ENCODE data around the gene C1orf198. TPM values are rescaled to one million over a fixed set of nuclear protein-coding genes. Genes with fewer than 3 reads are reported as not detected.

C1orf198 gene
- total and polyA plus RNA-seq, 4 donors, result 3.9 to 11.1 (median 10.4) TPM

GRCh38 chr1:230855886-230856285 lies 12.4 kb downstream of the C1orf198 start:
- Histone ChIP-seq H3K9ac (ENCODE audit: low read depth in 1 of 2, low read length in 2 of 2) (no peak overlapping the region), H3K4me3 (ENCODE audit: low read depth in 1 of 3, low read length in 3 of 3) (no peak overlapping the region), H3K27me3 (ENCODE audit: control insufficient read depth in 4 of 4, insufficient read depth in 4 of 4, low read length in 3 of 4) (no peaks in the 10 kb centered on the region), H3K4me1 (ENCODE audit: control insufficient read depth in 4 of 4, insufficient read depth in 4 of 4, low read length in 3 of 4) (no peaks in the 10 kb centered on the region), H3K27ac (ENCODE audit: low read depth in 1 of 2, low read length in 2 of 2) (no peak overlapping the region), H3K36me3 (ENCODE audit: control insufficient read depth in 4 of 4, insufficient read depth in 3 of 4, low read depth in 1 of 4, low read length in 3 of 4) (peaks cover 0 to 6% (median 2%) of the 10 kb centered on the region in 4 donors), H3K9me3 (ENCODE audit: control insufficient read depth in 4 of 4, low read length in 3 of 4) (peaks cover 0 to 3% (median 0%) of the 10 kb centered on the region in 4 donors)
- TF ChIP-seq JUND (IDR thresholded peaks at IDR 0.05) (no peak), NR2F2 (IDR thresholded peaks at IDR 0.05) (no peak), YY1 (IDR thresholded peaks at IDR 0.05) (no peak), ZBTB33 (IDR thresholded peaks at IDR 0.05) (no peak), ATF3 (IDR thresholded peaks at IDR 0.05) (no peak), HNF4G (IDR thresholded peaks at IDR 0.05) (no peak), EGR1 (IDR thresholded peaks at IDR 0.05; ENCODE audit: low read depth in 2 of 2) (no peak), HNF4A (conservative IDR thresholded peaks at IDR 0.05) (no peak), RXRA (IDR thresholded peaks at IDR 0.05) (no peak), FOXA1 (IDR thresholded peaks at IDR 0.05) (no peak), FOXA2 (IDR thresholded peaks at IDR 0.05) (no peak), GABPA (IDR thresholded peaks at IDR 0.05 in 1 of 2, conservative IDR thresholded peaks at IDR 0.05 in 1 of 2) (no peak), REST (IDR thresholded peaks at IDR 0.05) (no peak), MAX (IDR thresholded peaks at IDR 0.05) (no peak), RAD21 (IDR thresholded peaks at IDR 0.05) (no peak), TAF1 (conservative IDR thresholded peaks at IDR 0.05) (no peak)
- 86% methylated on average over 4 of the region's 4 CpGs for WGBS
- DNase-seq (ENCODE audit: low spot score), result no peak

GRCh38 chr1:230854423-230854822 lies 13.9 kb downstream of the C1orf198 start:
- Histone ChIP-seq H3K9me3 (ENCODE audit: control insufficient read depth in 4 of 4, low read length in 3 of 4) (peaks cover 0 to 3% (median 0%) of the 10 kb centered on the region in 4 donors), H3K36me3 (ENCODE audit: control insufficient read depth in 4 of 4, insufficient read depth in 3 of 4, low read depth in 1 of 4, low read length in 3 of 4) (peaks cover 0 to 6% (median 2%) of the 10 kb centered on the region in 4 donors), H3K27me3 (ENCODE audit: control insufficient read depth in 4 of 4, insufficient read depth in 4 of 4, low read length in 3 of 4) (no peaks in the 10 kb centered on the region), H3K4me3 (ENCODE audit: low read depth in 1 of 3, low read length in 3 of 3) (no peak overlapping the region), H3K9ac (ENCODE audit: low read depth in 1 of 2, low read length in 2 of 2) (no peak overlapping the region), H3K27ac (ENCODE audit: low read depth in 1 of 2, low read length in 2 of 2) (no peak overlapping the region), H3K4me1 (ENCODE audit: control insufficient read depth in 4 of 4, insufficient read depth in 4 of 4, low read length in 3 of 4) (peaks cover 0 to 4% (median 0%) of the 10 kb centered on the region in 4 donors)
- TF ChIP-seq CTCF (IDR thresholded peaks at IDR 0.05; ENCODE audit: low read depth, low read length, missing input control) (no peak), EGR1 (IDR thresholded peaks at IDR 0.05; ENCODE audit: low read depth in 2 of 2) (no peak), HNF4A (conservative IDR thresholded peaks at IDR 0.05) (no peak), MAX (IDR thresholded peaks at IDR 0.05) (no peak), SP1 (IDR thresholded peaks at IDR 0.05) (no peak), NR2F2 (IDR thresholded peaks at IDR 0.05) (no peak), RXRA (IDR thresholded peaks at IDR 0.05) (no peak)
- WGBS, result 96% methylated on average over 7 of the region's 7 CpGs
- no peak for DNase-seq (ENCODE audit: low spot score)
